Esophagus muscularis mucosa (tissue), 4 donors: ENCODE results near the gene ZNF292.

Source experiments
- CTCF ChIP-seq, 3 experiments: fragments of 200-600 bp in 2 of 3; fragments of 450-650 bp in 1 of 3; sonication (generic) in 2 of 3; IDR thresholded peaks; one replicate each; pipeline ENCODE4 v1.5.1; 2017 to 2019; ENCODE audit warnings: antibody characterized with exemption in 3 of 3, mild to moderate bottlenecking in 2 of 3, moderate library complexity in 1 of 3
- EP300 ChIP-seq: sonication (generic); formaldehyde crosslinking; IDR thresholded peaks from one replicate; pipeline ENCODE4 v1.6.1; 2017; ENCODE audit warnings: antibody characterized with exemption
- POLR2A ChIP-seq: fragments of 450-650 bp; IDR thresholded peaks from one replicate; pipeline ENCODE4 v1.6.1; 2017; ENCODE audit warnings: antibody characterized with exemption, moderate library complexity, mild to moderate bottlenecking, low read depth
- POLR2AphosphoS5 ChIP-seq, 2 donors: sonication (generic); formaldehyde crosslinking; IDR thresholded peaks; one replicate each; pipeline ENCODE4 v1.6.1; 2017; ENCODE audit warnings: antibody characterized with exemption in 2 of 2

- TF ChIP-seq EP300 = no peak
- no peak for TF ChIP-seq CTCF (IDR thresholded peaks at IDR 0.05)
- TF ChIP-seq POLR2A = no peak
- no peak for TF ChIP-seq POLR2AphosphoS5 (IDR thresholded peaks at IDR 0.05)
Measured at GRCh38 chr6:87259791-87260190, 104.4 kb downstream of the ZNF292 start.
